NCI-H2196 treated with DMSO at 0.1 percent for 48 hours (cell line): ENCODE data around the gene NUBP2.

ENCODE experiments used
- DNase-seq: peaks from one replicate; lab custom pipeline; 2025; ENCODE audit not compliant: unreplicated experiment; lab: John Stamatoyannopoulos, UW

NUBP2 gene

GRCh38 chr16:1823821-1824220, 41.1 kb downstream of the NUBP2 start:
- no peak for DNase-seq

DNA sequence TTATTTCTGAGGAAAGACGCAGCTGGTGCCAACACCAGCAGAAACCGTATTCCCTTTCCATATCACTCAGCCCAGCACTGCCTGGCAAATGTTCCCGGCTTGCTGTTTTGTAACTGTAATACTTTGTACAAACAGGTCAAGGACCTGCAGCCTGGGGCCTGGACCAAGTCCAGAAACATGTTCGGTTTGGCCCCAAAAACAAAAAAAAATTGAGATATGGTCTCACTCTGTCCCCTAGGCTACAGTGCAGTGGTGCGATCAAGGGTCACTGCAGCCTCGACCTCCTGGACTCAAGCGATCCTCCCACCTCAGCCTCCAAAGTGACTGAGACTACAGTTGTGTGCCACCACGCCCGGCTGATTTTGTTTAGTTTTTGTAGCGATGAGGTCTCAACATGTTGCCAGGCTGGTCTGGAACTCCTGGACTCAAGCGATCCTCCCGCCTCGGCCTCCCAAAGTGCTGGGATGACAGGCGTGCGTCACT, 42.7 kb downstream of the NUBP2 start:
- DNase-seq, result no peak

DNA sequence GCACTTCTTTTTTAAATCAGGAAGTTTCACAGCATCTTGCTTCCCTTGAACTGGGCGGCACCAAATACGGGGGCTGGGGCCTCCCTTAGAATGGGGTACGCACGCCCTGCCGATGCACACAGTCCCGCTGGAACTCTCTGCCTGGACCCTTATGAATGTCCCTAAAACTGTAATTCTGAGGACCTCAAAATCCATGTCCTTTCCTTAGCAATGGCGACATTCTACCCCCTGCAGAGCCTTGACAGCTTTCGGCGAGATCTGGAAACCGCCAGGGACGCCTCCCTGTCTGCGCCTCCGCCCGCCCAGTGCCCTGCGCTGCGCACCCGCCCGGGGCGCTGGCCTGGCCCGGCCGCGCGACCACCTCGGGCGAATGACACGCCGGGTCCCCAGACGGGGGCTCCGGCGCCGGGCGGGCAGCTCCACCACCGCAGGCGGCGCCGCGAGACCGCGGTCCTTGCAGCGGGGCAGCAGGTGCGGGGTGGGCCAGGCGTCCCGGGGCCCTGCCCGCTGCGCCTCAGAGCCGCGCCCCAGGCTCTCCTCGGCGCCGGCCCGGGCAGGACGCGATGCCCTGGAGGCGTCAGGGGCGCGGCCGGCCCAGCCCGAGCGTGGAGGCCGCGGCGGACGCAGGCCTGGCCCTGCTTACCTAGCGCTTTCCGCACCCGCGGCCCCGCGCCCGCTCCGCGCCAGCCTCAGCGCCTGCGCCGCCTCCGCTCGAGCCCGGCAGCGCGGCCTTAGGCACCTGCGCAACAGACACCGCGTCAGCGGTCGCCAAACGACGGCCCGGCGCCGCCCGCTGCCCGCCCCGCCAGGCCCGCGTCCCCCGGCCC, 43.3 kb downstream of the NUBP2 start:
- DNase-seq, result no peak

- peak; percentile 85 for DNase-seq
Observed at GRCh38 chr16:1826691-1827573, 44.2 kb downstream of the NUBP2 start, which contains the start of the genes FAHD1 and HAGH. TSS of gene FAHD1 (plus strand) at chr16:1827206. CDS start at chr16:1827239, 33 bp downstream. TSS of gene HAGH (minus strand) at chr16:1826825. CDS start at chr16:1826787, 38 bp downstream.

DNA sequence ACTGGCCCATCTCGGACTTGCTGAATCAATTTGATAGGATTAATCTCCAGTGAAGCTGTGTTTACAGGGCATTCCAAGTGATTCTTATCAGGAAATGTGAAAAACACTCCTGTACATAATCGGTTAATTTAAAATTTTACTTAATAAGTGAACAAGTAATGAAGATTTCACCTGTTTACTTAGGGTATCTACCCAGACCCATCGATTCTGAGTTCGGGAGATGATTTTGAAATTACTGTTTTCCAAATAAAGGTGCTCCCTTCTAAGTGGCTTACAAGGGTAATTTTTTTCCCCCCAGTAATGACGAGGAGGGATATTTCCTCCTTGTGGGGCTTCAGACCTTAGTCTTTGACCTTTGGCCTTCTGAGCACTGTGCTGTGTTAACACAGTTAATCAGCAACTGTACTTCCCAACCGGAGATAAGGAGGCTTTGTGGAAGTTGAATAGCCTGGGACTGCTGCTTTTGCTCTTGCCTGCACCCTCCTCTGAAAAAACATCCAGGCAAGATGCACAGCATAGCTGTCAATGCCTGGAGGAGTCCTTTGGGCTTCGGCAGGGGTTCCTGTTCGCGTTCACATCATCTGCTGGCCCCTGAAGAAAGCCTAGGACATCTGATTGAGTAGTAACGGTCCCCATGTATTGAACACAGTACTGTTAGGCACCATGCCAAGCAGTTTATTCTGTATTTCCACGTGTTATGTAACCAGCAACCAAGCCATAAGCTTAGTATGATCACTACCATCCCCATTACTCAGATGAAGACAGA, 46.1 kb downstream of the NUBP2 start:
- no peak for DNase-seq

DNA sequence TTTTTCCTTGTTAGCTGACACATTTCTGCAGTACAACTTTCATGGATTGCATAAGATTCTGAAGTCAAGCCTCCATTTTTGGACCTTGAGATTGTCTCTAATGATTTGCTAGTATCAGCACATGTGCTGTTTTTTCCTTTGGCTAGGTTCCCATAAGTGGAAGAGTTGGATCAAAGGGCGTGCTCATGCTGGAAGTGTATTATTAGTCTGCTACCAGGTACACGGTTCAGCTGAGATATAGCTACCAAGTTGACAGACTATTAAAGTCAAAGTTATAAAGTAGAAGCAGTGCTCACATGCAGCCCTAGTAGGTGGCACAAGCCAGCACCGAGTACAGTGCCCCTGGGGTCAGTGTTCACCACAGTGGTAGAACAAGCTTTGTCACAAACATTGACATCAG, 47.5 kb downstream of the NUBP2 start:
- no peak for DNase-seq

- DNase-seq, result no peak
Observed at GRCh38 chr16:1831186-1832075, 48.7 kb downstream of the NUBP2 start.

DNA sequence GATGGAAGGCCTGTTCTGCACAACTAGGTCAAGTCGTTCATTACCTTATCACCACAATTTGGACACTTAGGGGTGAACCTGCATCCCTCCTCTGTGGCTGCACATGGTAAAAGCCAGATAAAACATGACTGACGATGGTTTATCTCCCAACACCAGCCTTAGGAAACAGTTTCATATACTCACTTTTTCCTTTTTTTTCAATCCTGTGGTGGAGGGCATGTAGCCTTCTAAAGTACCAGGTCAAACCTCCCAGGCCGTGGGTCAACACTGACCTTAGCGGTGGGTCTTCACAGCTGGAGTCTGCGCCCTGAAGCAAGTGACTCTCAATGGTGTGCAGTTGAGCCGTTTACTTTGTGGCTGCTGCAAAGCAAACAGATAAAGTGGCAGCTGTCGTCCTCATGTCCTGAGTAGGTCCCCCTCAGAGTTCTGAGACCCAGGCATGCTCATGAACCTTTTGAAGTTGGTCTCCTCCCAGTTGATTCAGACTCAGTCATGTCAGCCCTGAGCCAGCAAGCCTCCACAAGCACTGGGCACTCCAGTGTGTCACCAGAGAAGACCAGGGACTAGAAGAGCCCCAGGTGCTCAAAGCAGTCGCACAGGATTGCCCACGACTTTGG, 50.2 kb downstream of the NUBP2 start:
- no peak for DNase-seq

- no peak for DNase-seq
Observed at GRCh38 chr16:1834096-1834495, 51.3 kb downstream of the NUBP2 start.
